Brain microvascular endothelial cell (primary cell): ENCODE data around the gene RAB3B.

Experiments used
- DNase-seq: peaks from one replicate; pipeline ENCODE4 v3.0.0-alpha.2; 2020
- H3K27ac ChIP-seq: fragments of 250-450 bp; sonication (Bioruptor Pico); 2 replicates; pipeline ENCODE4 v1.5.1; 2020; ENCODE audit warnings: mild to moderate bottlenecking, moderate library complexity
- H3K27me3 ChIP-seq: fragments of 250-450 bp; sonication (Bioruptor Pico); replicated peaks from 2 replicates; pipeline ENCODE4 v1.5.1; 2020; ENCODE audit warnings: mild to moderate bottlenecking
- H3K36me3 ChIP-seq: fragments of 250-450 bp; sonication (Bioruptor Pico); replicated peaks from 2 replicates; pipeline ENCODE4 v1.5.1; 2020; ENCODE audit warnings: mild to moderate bottlenecking
- H3K4me3 ChIP-seq: 2 replicates; pipeline ENCODE4 v1.5.1; 2011; ENCODE audit warnings: low read depth, mild to moderate bottlenecking, control low read depth, low read length, moderate library complexity
- in situ Hi-C: cut with HindIII; loops from 2 replicates; pipeline ENCODE4 v1.10.0; 2017; ENCODE audit warnings: low sequenced_read_pairs, low pct_ligation_motif_present
- TF ChIP-seq, protein P1 (sequence below): IDR thresholded peaks from 2 replicates; pipeline ENCODE4 v1.5.1; 2011; ENCODE audit warnings: low read depth, mild to moderate bottlenecking, moderate library complexity, low read length, control low read depth, inconsistent platforms; ENCODE audit errors: missing control alignments

RAB3B gene

GRCh38 chr1:51907079-51907702 lies 83.3 kb downstream of the RAB3B start:
- DNase-seq = no peak
- H3K4me3 ChIP-seq = no peak overlapping the region
- no peaks in the 10 kb centered on the region for H3K27me3 ChIP-seq
- H3K27ac ChIP-seq = no peak overlapping the region
- in situ Hi-C loops = no loop called here
- H3K36me3 ChIP-seq = no peaks in the 10 kb centered on the region
- TF ChIP-seq, protein P1, sequence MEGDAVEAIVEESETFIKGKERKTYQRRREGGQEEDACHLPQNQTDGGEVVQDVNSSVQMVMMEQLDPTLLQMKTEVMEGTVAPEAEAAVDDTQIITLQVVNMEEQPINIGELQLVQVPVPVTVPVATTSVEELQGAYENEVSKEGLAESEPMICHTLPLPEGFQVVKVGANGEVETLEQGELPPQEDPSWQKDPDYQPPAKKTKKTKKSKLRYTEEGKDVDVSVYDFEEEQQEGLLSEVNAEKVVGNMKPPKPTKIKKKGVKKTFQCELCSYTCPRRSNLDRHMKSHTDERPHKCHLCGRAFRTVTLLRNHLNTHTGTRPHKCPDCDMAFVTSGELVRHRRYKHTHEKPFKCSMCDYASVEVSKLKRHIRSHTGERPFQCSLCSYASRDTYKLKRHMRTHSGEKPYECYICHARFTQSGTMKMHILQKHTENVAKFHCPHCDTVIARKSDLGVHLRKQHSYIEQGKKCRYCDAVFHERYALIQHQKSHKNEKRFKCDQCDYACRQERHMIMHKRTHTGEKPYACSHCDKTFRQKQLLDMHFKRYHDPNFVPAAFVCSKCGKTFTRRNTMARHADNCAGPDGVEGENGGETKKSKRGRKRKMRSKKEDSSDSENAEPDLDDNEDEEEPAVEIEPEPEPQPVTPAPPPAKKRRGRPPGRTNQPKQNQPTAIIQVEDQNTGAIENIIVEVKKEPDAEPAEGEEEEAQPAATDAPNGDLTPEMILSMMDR = no peak

GRCh38 chr1:51906306-51907078 lies 84.0 kb downstream of the RAB3B start:
- no peak overlapping the region for H3K27ac ChIP-seq
- TF ChIP-seq, protein P1 = no peak
- in situ Hi-C loops = no loop called here
- no peak overlapping the region for H3K4me3 ChIP-seq
- H3K27me3 ChIP-seq = no peaks in the 10 kb centered on the region
- H3K36me3 ChIP-seq = no peaks in the 10 kb centered on the region
- DNase-seq = no peak

- DNase-seq = no peak
- Histone ChIP-seq H3K36me3 (no peaks in the 10 kb centered on the region), H3K4me3 (no peak overlapping the region), H3K27me3 (no peaks in the 10 kb centered on the region), H3K27ac (no peak overlapping the region)
- in situ Hi-C loops = no loop called here
- TF ChIP-seq, protein P1 = no peak
Measured at GRCh38 chr1:51902456-51902855, 88.0 kb downstream of the RAB3B start.

GRCh38 chr1:51901151-51901550 lies 89.3 kb downstream of the RAB3B start:
- H3K27me3 ChIP-seq = no peaks in the 10 kb centered on the region
- H3K4me3 ChIP-seq = no peak overlapping the region
- in situ Hi-C loops = no loop called here
- TF ChIP-seq, protein P1 = no peak
- H3K27ac ChIP-seq = no peak overlapping the region
- no peak for DNase-seq
- H3K36me3 ChIP-seq = no peaks in the 10 kb centered on the region

GRCh38 chr1:51899022-51899421 lies 91.5 kb downstream of the RAB3B start:
- H3K4me3 ChIP-seq = no peak overlapping the region
- no peak for DNase-seq
- H3K27me3 ChIP-seq = no peaks in the 10 kb centered on the region
- no peaks in the 10 kb centered on the region for H3K36me3 ChIP-seq
- no peak overlapping the region for H3K27ac ChIP-seq
- in situ Hi-C loops = no loop called here
- TF ChIP-seq, protein P1 = no peak
